Testis (tissue), 2 donors: Measurements from ENCODE around the gene ILKAP.

Source experiments
- POLR2A ChIP-seq: fragments of 450-650 bp; IDR thresholded peaks from one replicate; pipeline ENCODE4 v1.6.1; 2017; ENCODE audit warnings: antibody characterized with exemption, mild to moderate bottlenecking, moderate library complexity
- TF ChIP-seq, protein P1 (sequence below), 3 experiments: fragments of 450-650 bp in 2 of 3; fragments of 200-600 bp in 1 of 3; sonication (generic) in 1 of 3; IDR thresholded peaks; one replicate each; pipeline ENCODE4 v1.5.1; 2016 to 2019; ENCODE audit warnings: antibody characterized with exemption in 3 of 3, mild to moderate bottlenecking in 2 of 3, moderate library complexity in 1 of 3

DNA sequence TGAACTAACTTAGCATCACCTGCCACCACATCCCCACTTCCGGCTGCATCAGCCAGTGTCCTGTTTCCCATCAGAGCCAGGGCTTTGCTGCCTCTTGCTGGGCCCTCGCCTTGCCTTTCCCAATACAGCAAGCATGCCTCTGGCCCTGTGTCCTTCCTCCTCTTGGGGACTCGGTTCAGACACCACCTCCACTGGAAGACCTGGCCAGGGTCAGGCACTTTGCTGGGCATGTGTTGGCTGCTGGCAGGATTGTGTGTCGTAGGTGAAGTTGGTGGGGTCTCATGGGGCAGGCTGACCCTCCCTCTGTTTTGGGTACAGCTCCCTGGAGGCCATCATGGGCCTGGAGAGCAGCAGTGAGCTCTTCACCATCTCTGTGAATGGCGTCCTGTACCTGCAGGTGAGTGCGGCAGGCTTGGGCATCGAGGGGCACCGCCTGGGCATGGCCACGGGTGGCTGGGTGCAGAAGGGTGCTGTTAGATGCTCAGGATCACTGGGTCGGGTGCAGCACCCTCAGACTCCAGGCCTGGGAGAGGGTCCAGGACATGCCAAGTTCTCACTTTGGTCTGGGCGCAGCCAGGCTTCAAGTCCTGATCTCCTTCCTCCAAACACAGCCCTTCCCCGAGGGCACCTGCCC lies 38.1 kb downstream of the ILKAP start:
- TF ChIP-seq, protein P1, sequence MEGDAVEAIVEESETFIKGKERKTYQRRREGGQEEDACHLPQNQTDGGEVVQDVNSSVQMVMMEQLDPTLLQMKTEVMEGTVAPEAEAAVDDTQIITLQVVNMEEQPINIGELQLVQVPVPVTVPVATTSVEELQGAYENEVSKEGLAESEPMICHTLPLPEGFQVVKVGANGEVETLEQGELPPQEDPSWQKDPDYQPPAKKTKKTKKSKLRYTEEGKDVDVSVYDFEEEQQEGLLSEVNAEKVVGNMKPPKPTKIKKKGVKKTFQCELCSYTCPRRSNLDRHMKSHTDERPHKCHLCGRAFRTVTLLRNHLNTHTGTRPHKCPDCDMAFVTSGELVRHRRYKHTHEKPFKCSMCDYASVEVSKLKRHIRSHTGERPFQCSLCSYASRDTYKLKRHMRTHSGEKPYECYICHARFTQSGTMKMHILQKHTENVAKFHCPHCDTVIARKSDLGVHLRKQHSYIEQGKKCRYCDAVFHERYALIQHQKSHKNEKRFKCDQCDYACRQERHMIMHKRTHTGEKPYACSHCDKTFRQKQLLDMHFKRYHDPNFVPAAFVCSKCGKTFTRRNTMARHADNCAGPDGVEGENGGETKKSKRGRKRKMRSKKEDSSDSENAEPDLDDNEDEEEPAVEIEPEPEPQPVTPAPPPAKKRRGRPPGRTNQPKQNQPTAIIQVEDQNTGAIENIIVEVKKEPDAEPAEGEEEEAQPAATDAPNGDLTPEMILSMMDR (IDR thresholded peaks at IDR 0.05), result no peak
- no peak for TF ChIP-seq POLR2A
